Thyroid gland (tissue), 4 donors: Measurements from ENCODE around the gene TMEM259.

ENCODE experiments used
- CTCF ChIP-seq, 6 experiments: fragments of 200-600 bp in 3 of 6; fragments of 450-650 bp in 3 of 6; sonication (generic) in 3 of 6; IDR thresholded peaks; one replicate each; pipeline ENCODE4 v1.5.1; 2016 to 2019; ENCODE audit warnings: antibody characterized with exemption in 6 of 6, mild to moderate bottlenecking in 2 of 6, inconsistent platforms in 1 of 6, moderate library complexity in 1 of 6
- POLR2A ChIP-seq, 2 donors: fragments of 450-650 bp; IDR thresholded peaks; one replicate each; pipeline ENCODE4 v1.6.1; 2017; ENCODE audit warnings: antibody characterized with exemption in 2 of 2, mild to moderate bottlenecking in 2 of 2, moderate library complexity in 1 of 2

GRCh38 chr19:998064-998463 is 22.9 kb downstream of the TMEM259 start:
- TF ChIP-seq CTCF (IDR thresholded peaks at IDR 0.05) (no peak), POLR2A (IDR thresholded peaks at IDR 0.05) (no peak)
